22Rv1 (cell line): ENCODE measurements around the gene JARID2.

ENCODE experiments used
- CTCF ChIP-seq: fragments of 450-650 bp; IDR thresholded peaks from 2 replicates; pipeline ENCODE4 v1.5.1; 2017; ENCODE audit warnings: mild to moderate bottlenecking
- ZFX ChIP-seq: fragments of 450-650 bp; IDR thresholded peaks from 2 replicates; pipeline ENCODE4 v1.6.1; 2017; ENCODE audit warnings: antibody characterized with exemption, borderline replicate concordance

DNA sequence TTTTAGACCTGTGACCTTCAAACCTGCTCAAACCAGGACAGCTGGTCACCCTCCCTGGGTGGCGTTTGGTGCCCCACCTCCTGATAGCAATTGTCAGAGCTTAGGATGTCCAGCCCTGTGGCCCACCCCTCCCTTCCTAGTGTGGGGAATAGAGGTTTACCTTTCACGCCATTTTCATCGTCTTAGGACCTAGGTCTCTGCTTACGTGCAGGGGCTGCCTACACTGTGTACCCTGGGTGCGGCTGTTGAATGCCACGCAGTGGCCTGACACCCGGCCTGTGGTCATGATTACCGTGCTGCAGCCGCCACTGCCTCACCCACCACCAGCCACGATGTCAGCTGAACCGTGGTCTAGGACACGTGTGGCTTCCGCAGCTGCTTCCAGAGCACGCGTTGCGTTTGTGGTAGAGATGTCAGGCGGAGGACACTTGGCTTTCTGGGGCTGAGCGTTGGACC lies 259.6 kb downstream of the JARID2 start:
- TF ChIP-seq CTCF (no peak), ZFX (no peak)
